Measurements from ENCODE around the gene TNIP1. TPM values are rescaled to one million over a fixed set of nuclear protein-coding genes. Genes with fewer than 3 reads are reported as not detected.
A peak's percentile ranks its signal among the peaks of the same experiment; 100 is the strongest.

TNIP1 gene
- total RNA-seq, 6 donors from 2014 or later, result 109 to 166 (median 130) TPM

DNA sequence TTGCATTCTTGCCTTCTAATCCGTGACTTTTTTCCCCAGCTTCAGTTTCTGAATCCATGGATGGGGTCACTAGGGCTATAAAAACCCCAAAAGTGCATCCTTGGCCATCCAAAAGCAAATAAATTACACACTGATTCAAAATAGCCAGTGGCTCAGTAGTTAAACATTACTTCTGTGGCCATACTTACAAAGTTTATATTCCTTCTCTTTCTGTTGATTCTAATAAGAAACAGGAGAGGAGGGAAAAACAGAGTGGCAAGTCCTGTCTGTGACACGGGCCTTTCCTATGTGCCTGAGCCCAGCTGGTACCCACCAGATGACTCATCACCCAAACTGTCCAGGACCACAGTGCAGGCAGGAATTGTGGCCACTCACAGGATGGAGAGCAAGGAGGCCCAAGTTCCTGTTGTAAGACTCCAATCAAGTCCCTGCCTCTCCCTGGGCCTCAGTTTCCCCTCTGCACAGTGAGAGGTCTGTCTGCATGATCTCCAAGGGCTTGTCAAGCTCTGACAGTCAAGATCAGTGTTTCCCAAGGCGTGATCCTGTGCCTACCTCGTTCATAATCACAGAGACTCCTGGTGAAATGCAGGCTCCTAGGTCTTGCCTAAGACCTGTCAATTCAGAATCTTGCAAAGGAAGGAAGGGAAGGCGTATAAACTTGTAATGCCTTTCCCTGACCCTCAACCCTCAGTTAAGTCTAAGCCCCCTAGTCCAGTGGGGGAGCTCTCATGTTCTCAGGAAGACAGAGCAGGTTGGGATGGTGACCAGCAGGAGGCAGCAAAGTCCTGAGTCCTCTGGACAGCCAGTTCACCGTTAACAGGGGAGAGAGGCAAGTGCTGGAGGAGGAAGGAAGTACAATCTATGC is 29.5 kb downstream of the TNIP1 start:
- Histone ChIP-seq H3K27me3 (no peaks in the 10 kb centered on the region), H3K27ac (peak overlapping the region in 3 of 4 donors; percentile 69 to 77 (median 73)), H3K9me3 (no peaks in the 10 kb centered on the region), H3K36me3 (peaks cover 13 to 91% (median 67%) of the 10 kb centered on the region in 4 donors), H3K4me1 (peaks cover 11 to 19% (median 16%) of the 10 kb centered on the region in 4 donors), H3K4me3 (no peak overlapping the region)
- TF ChIP-seq, protein P1, sequence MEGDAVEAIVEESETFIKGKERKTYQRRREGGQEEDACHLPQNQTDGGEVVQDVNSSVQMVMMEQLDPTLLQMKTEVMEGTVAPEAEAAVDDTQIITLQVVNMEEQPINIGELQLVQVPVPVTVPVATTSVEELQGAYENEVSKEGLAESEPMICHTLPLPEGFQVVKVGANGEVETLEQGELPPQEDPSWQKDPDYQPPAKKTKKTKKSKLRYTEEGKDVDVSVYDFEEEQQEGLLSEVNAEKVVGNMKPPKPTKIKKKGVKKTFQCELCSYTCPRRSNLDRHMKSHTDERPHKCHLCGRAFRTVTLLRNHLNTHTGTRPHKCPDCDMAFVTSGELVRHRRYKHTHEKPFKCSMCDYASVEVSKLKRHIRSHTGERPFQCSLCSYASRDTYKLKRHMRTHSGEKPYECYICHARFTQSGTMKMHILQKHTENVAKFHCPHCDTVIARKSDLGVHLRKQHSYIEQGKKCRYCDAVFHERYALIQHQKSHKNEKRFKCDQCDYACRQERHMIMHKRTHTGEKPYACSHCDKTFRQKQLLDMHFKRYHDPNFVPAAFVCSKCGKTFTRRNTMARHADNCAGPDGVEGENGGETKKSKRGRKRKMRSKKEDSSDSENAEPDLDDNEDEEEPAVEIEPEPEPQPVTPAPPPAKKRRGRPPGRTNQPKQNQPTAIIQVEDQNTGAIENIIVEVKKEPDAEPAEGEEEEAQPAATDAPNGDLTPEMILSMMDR (IDR thresholded peaks at IDR 0.05), result peak; percentile 83 to 92 (median 89)
- TF ChIP-seq POLR2A (IDR thresholded peaks at IDR 0.05), result no peak
- ATAC-seq (ENCODE audit: low FRiP score in 2 of 2) (peak; percentile 84 to 88), DNase-seq (peak in 1 of 2 donors; percentile 86)
- 58 to 63% methylated on average over 6 of the region's 6 CpGs for WGBS, 2 donors

DNA sequence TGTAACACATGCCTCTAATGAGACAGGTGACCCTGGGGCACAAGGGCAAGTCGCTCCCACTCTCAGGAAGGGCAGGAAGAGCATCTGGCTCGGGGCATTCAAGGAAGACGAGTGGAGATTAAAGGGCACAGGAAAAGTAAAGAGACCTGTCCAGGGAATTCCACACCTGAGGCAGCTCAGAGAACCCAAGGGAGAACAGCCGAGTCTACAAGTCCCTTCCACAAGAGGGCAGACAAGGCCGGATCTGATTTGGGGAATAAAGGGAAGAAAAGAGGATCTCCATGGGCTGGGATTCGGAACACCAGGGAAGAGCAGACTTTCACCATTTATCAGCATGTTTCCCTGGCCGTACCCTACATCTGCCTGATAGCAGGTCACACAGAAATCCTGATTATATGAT is 32.3 kb downstream of the TNIP1 start:
- no peak for DNase-seq
- no peak for TF ChIP-seq POLR2AphosphoS5 (IDR thresholded peaks at IDR 0.05)
- 75 to 77% methylated on average over 7 of the region's 7 CpGs for WGBS, 2 donors
- H3K27ac ChIP-seq, result no peak overlapping the region
- no peaks in the 10 kb centered on the region for H3K9me3 ChIP-seq
- no peaks in the 10 kb centered on the region for H3K27me3 ChIP-seq
- H3K36me3 ChIP-seq, result peaks cover 11 to 91% (median 68%) of the 10 kb centered on the region in 4 donors
- H3K4me3 ChIP-seq, result no peak overlapping the region
- peaks cover 11 to 18% (median 15%) of the 10 kb centered on the region in 4 donors for H3K4me1 ChIP-seq
- ATAC-seq (ENCODE audit: low FRiP score in 2 of 2), result peak in 1 of 2 donors; percentile 11

GRCh38 chr5:151047814-151048425 is 32.9 kb downstream of the TNIP1 start:
- no peaks in the 10 kb centered on the region for H3K27me3 ChIP-seq
- DNase-seq, result no peak
- H3K36me3 ChIP-seq, result peaks cover 12 to 94% (median 69%) of the 10 kb centered on the region in 4 donors
- H3K27ac ChIP-seq, result peak overlapping the region in 2 of 4 donors; percentile 48 to 52
- 66 to 69% methylated on average over 13 of the region's 13 CpGs for WGBS, 2 donors
- no peaks in the 10 kb centered on the region for H3K9me3 ChIP-seq
- peaks cover 11 to 18% (median 15%) of the 10 kb centered on the region in 4 donors for H3K4me1 ChIP-seq
- no peak for TF ChIP-seq POLR2A (IDR thresholded peaks at IDR 0.05)
- TF ChIP-seq, protein P1 (IDR thresholded peaks at IDR 0.05), result peak; percentile 67 to 89 (median 82)
- no peak overlapping the region for H3K4me3 ChIP-seq
- peak; percentile 76 to 83 for ATAC-seq (ENCODE audit: low FRiP score in 2 of 2)

- TF ChIP-seq POLR2AphosphoS5 (IDR thresholded peaks at IDR 0.05) (no peak), EP300 (IDR thresholded peaks at IDR 0.05) (no peak), POLR2A (IDR thresholded peaks at IDR 0.05) (no peak)
- TF ChIP-seq, protein P1 (IDR thresholded peaks at IDR 0.05), result no peak
- H3K9me3 ChIP-seq, result no peaks in the 10 kb centered on the region
- H3K4me3 ChIP-seq, result no peak overlapping the region
- no peak for DNase-seq
- peaks cover 36 to 44% (median 39%) of the 10 kb centered on the region in 4 donors for H3K4me1 ChIP-seq
- H3K36me3 ChIP-seq, result peaks cover 22 to 99% (median 71%) of the 10 kb centered on the region in 4 donors
- ATAC-seq (ENCODE audit: low FRiP score in 2 of 2), result no peak
- peak overlapping the region in 3 of 4 donors; percentile 83 to 86 (median 84) for H3K27ac ChIP-seq
- H3K27me3 ChIP-seq, result no peaks in the 10 kb centered on the region
- 92 to 100% methylated on average over 3 to 12 of the region's 12 CpGs for WGBS, 2 donors
Observed at GRCh38 chr5:151042453-151043093, 38.3 kb downstream of the TNIP1 start.
